ENCODE data around the gene C1orf35. TPM values are rescaled to one million over a fixed set of nuclear protein-coding genes. Genes with fewer than 3 reads are reported as not detected.
A peak's percentile ranks its signal among the peaks of the same experiment; 100 is the strongest.

C1orf35 gene
- total RNA-seq, 1 experiment from 2014 or later: 63.3 TPM

- ATAC-seq: peak; percentile 2
- peak; percentile 48 for DNase-seq
These were observed 19.9 kb downstream of the C1orf35 start for GRCh38 chr1:228082918-228083870.

GRCh38 chr1:228082214-228082917, 20.8 kb downstream of the C1orf35 start, which contains the start of gene ARF1:
Gene ARF1, plus strand, starts transcription at chr1:228082708. Its CDS starts 14,407 bp downstream, at chr1:228097115.
- Histone ChIP-seq H4K20me1 (ENCODE audit: low read length) (peaks cover 44% of the 10 kb centered on the region), H3F3A (ENCODE audit: low read length, unreplicated experiment) (peaks cover 6% of the 10 kb centered on the region), H3K79me2 (ENCODE audit: low read length) (peaks cover 83% of the 10 kb centered on the region), H3K27ac (ENCODE audit: low read length) (peak within 1 kb of the TSS; percentile 33), H3K4me2 (ENCODE audit: low read length) (peak within 1 kb of the TSS; percentile 93), H3K9me2 (replicated peaks; ENCODE audit: low read length) (no peaks in the 10 kb centered on the region), H3K4me1 (ENCODE audit: insufficient read depth, low read length) (peaks cover 37% of the 10 kb centered on the region), H2AFZ (ENCODE audit: low read length) (peak within 1 kb of the TSS; percentile 85), H3K27me3 (ENCODE audit: low read length) (no peaks in the 10 kb centered on the region), H3K9ac (ENCODE audit: low read length) (peak within 1 kb of the TSS; percentile 96), H3K36me3 (ENCODE audit: low read depth, low read length) (peaks cover 22% of the 10 kb centered on the region; the same call in 1 of the 2 replicates), H3K4me3 (ENCODE audit: low read length) (peak within 1 kb of the TSS; percentile 80), H3K9me3 (ENCODE audit: low read length) (no peaks in the 10 kb centered on the region)
- peak; percentile 78 for ATAC-seq
- POLR2A ChIA-PET (ENCODE audit: unreplicated experiment): interaction anchor here (0.6 kb wide), 3 partner anchors 11 to 78 kb away, joined by 4 to 7 read pairs (median 4); no protein-coding TSS in a partner anchor
- CTCF ChIA-PET: interaction anchor here (0.6 to 1.6 kb wide), 2 partner anchors 20 to 83 kb away, joined by 3 to 7 read pairs; no protein-coding TSS in a partner anchor
- peak; percentile 100 for DNase-seq
- intact Hi-C loops (cut with micrococcal nuclease): loop anchor here (1.0 to 10.0 kb wide), 4 partner anchors 20 to 318 kb away; partner anchors contain the start of genes C1orf35 and GUK1
- BruUV-seq (replicated peaks): no TSS peak
- no peak for TF ChIP-seq CTCF (conservative IDR thresholded peaks at IDR 0.05; ENCODE audit: low read depth, low read length)
- no peak for TF ChIP-seq EZH2 (IDR thresholded peaks at IDR 0.05; ENCODE audit: low read length, unreplicated experiment)
- no peak for TF ChIP-seq EZH2phosphoT487 (IDR thresholded peaks at IDR 0.05; ENCODE audit: borderline replicate concordance, low read length)

More at GRCh38 chr1:228082918-228083870, 19.9 kb downstream of the C1orf35 start:
- H2AFZ ChIP-seq (ENCODE audit: low read length): no peak overlapping the region
- no peaks in the 10 kb centered on the region for H3K9me2 ChIP-seq (replicated peaks; ENCODE audit: low read length)
- peaks cover 24% of the 10 kb centered on the region; the same call in 1 of the 2 replicates for H3K36me3 ChIP-seq (ENCODE audit: low read depth, low read length)
- CTCF ChIA-PET: interaction anchor here (1.6 to 2.2 kb wide), 2 partner anchors 84 kb away, joined by 7 to 8 read pairs; no protein-coding TSS in a partner anchor
- H3K4me1 ChIP-seq (ENCODE audit: insufficient read depth, low read length): peaks cover 46% of the 10 kb centered on the region
- H3K27me3 ChIP-seq (ENCODE audit: low read length): no peaks in the 10 kb centered on the region
- TF ChIP-seq EZH2phosphoT487 (IDR thresholded peaks at IDR 0.05; ENCODE audit: borderline replicate concordance, low read length): no peak
- TF ChIP-seq CTCF (conservative IDR thresholded peaks at IDR 0.05; ENCODE audit: low read depth, low read length): no peak
- no peak for TF ChIP-seq EZH2 (IDR thresholded peaks at IDR 0.05; ENCODE audit: low read length, unreplicated experiment)
- H3K4me3 ChIP-seq (ENCODE audit: low read length): peak overlapping the region; percentile 80
- H4K20me1 ChIP-seq (ENCODE audit: low read length): peaks cover 53% of the 10 kb centered on the region
- peak overlapping the region; percentile 96 for H3K9ac ChIP-seq (ENCODE audit: low read length)
- H3F3A ChIP-seq (ENCODE audit: low read length, unreplicated experiment): peaks cover 9% of the 10 kb centered on the region
- intact Hi-C loops (cut with micrococcal nuclease): loop anchor here (1.0 to 10.0 kb wide), 4 partner anchors 20 to 318 kb away; partner anchors contain the start of genes C1orf35 and GUK1
- POLR2A ChIA-PET (ENCODE audit: unreplicated experiment): interaction anchor here (0.6 kb wide), 1 partner anchor 55 kb away, joined by 4 read pairs; no protein-coding TSS in a partner anchor
- TSS peak; percentile 29 for BruUV-seq (replicated peaks)
- H3K4me2 ChIP-seq (ENCODE audit: low read length): peak overlapping the region; percentile 87
- H3K79me2 ChIP-seq (ENCODE audit: low read length): peaks cover 92% of the 10 kb centered on the region
- H3K9me3 ChIP-seq (ENCODE audit: low read length): no peaks in the 10 kb centered on the region
- peak overlapping the region; percentile 33 for H3K27ac ChIP-seq (ENCODE audit: low read length)

All from PC-3 (cell line).